Loucy (cell line): ENCODE data around the gene BCL2A1.

Experiments used
- H2AFZ ChIP-seq: fragments of 200-600 bp; sonication (generic); 2 replicates; pipeline ENCODE4 v1.6.0; 2016; ENCODE audit warnings: antibody characterized with exemption, mild to moderate bottlenecking, low read length, moderate library complexity
- H3F3A ChIP-seq: fragments of 200-600 bp; 2 replicates; pipeline ENCODE4 v1.6.0; 2016; ENCODE audit warnings: antibody characterized with exemption, low read depth, mild to moderate bottlenecking
- H3K27me3 ChIP-seq: fragments of 200-600 bp; sonication (generic); 2 replicates; pipeline ENCODE4 v1.6.1; 2014; ENCODE audit warnings: low read length, mild to moderate bottlenecking; ENCODE audit not compliant: insufficient read depth, poor library complexity, severe bottlenecking
- H3K36me3 ChIP-seq: fragments of 200-600 bp; sonication (generic); 2 replicates; pipeline ENCODE4 v1.6.1; 2016; ENCODE audit warnings: low read length; ENCODE audit not compliant: insufficient read depth
- H3K4me1 ChIP-seq: fragments of 200-600 bp; sonication (generic); 2 replicates; pipeline ENCODE4 v1.5.1; 2014; ENCODE audit warnings: low read length, mild to moderate bottlenecking; ENCODE audit not compliant: insufficient read depth, poor library complexity, severe bottlenecking
- H3K4me2 ChIP-seq: fragments of 200-600 bp; sonication (generic); 2 replicates; pipeline ENCODE4 v1.6.0; 2014; ENCODE audit warnings: antibody characterized with exemption, low read length, low read depth, mild to moderate bottlenecking; ENCODE audit not compliant: poor library complexity, severe bottlenecking
- H3K4me3 ChIP-seq: fragments of 200-600 bp; sonication (generic); 2 replicates; pipeline ENCODE4 v1.5.1; 2014; ENCODE audit warnings: low read length, mild to moderate bottlenecking, mixed read lengths; ENCODE audit not compliant: poor library complexity, severe bottlenecking
- H3K79me2 ChIP-seq: fragments of 200-600 bp; sonication (generic); 2 replicates; pipeline ENCODE4 v1.6.1; 2014; ENCODE audit warnings: low read length; ENCODE audit not compliant: insufficient read depth
- H3K9ac ChIP-seq: fragments of 200-600 bp; sonication (generic); 2 replicates; pipeline ENCODE4 v1.6.0; 2014; ENCODE audit warnings: mild to moderate bottlenecking, low read depth, low read length, moderate library complexity; ENCODE audit not compliant: poor library complexity, severe bottlenecking
- H3K9me2 ChIP-seq: fragments of 200-600 bp; sonication (generic); replicated peaks from 2 replicates; pipeline ENCODE4 v1.6.1; 2016; ENCODE audit warnings: low read depth, low read length, mixed read lengths
- H3K9me3 ChIP-seq: fragments of 200-600 bp; sonication (generic); 2 replicates; pipeline ENCODE4 v1.6.1; 2014; ENCODE audit warnings: mild to moderate bottlenecking, antibody characterized with exemption, low read length, low read depth; ENCODE audit not compliant: insufficient read depth
- H4K20me1 ChIP-seq: fragments of 200-600 bp; sonication (generic); 2 replicates; pipeline ENCODE4 v1.6.0; 2014; ENCODE audit warnings: antibody characterized with exemption, low read length, mild to moderate bottlenecking; ENCODE audit not compliant: insufficient read depth, poor library complexity, severe bottlenecking
- EZH2phosphoT487 ChIP-seq: fragments of 200-600 bp; IDR thresholded peaks from 2 replicates; pipeline ENCODE4 v1.6.1; 2018; ENCODE audit warnings: antibody characterized with exemption, mild to moderate bottlenecking, moderate library complexity, borderline replicate concordance
- TF ChIP-seq, protein P1 (sequence below): fragments of 200-600 bp; sonication (generic); conservative IDR thresholded peaks from 2 replicates; pipeline ENCODE4 v1.5.1; 2014; ENCODE audit warnings: mild to moderate bottlenecking, antibody characterized with exemption, low read length

Gene BCL2A1

DNA sequence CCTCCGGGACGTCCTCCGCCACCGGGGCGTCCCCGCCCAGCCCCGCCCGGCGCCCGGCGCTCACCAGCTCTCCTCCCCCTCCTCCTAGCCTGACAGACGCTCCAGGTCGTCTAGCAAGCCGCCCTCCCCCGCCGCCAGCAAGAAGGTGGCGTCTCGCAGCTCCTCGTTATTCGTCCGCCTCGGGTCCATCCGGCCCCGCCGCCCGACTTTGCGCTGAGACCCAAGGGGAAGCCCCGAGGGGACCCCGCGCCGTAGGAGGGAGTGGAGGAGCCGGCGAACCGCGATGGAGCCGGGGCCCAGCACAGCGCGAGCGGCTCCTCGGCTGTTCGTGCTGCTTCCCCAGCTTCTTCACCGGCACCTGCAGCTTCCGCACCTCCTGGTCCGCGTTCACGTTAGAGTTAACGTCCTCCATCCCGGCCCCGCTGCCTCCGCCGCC, 47.9 kb downstream of the BCL2A1 start:
- Histone ChIP-seq H3K27me3 (no peaks in the 10 kb centered on the region), H3F3A (no peaks in the 10 kb centered on the region), H3K36me3 (peaks cover 3% of the 10 kb centered on the region; the same call in 1 of the 2 replicates), H3K9me2 (no peaks in the 10 kb centered on the region), H4K20me1 (peaks cover 15% of the 10 kb centered on the region), H3K9ac (peak overlapping the region; percentile 91), H3K79me2 (peaks cover 53% of the 10 kb centered on the region), H3K4me2 (peak overlapping the region; percentile 97), H3K4me1 (peaks cover 13% of the 10 kb centered on the region), H3K4me3 (peak overlapping the region; percentile 99), H3K9me3 (peaks cover 2% of the 10 kb centered on the region; the same call in 1 of the 2 replicates), H2AFZ (peak overlapping the region; percentile 92)
- no peak for TF ChIP-seq EZH2phosphoT487
- TF ChIP-seq, protein P1, sequence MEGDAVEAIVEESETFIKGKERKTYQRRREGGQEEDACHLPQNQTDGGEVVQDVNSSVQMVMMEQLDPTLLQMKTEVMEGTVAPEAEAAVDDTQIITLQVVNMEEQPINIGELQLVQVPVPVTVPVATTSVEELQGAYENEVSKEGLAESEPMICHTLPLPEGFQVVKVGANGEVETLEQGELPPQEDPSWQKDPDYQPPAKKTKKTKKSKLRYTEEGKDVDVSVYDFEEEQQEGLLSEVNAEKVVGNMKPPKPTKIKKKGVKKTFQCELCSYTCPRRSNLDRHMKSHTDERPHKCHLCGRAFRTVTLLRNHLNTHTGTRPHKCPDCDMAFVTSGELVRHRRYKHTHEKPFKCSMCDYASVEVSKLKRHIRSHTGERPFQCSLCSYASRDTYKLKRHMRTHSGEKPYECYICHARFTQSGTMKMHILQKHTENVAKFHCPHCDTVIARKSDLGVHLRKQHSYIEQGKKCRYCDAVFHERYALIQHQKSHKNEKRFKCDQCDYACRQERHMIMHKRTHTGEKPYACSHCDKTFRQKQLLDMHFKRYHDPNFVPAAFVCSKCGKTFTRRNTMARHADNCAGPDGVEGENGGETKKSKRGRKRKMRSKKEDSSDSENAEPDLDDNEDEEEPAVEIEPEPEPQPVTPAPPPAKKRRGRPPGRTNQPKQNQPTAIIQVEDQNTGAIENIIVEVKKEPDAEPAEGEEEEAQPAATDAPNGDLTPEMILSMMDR: no peak

DNA sequence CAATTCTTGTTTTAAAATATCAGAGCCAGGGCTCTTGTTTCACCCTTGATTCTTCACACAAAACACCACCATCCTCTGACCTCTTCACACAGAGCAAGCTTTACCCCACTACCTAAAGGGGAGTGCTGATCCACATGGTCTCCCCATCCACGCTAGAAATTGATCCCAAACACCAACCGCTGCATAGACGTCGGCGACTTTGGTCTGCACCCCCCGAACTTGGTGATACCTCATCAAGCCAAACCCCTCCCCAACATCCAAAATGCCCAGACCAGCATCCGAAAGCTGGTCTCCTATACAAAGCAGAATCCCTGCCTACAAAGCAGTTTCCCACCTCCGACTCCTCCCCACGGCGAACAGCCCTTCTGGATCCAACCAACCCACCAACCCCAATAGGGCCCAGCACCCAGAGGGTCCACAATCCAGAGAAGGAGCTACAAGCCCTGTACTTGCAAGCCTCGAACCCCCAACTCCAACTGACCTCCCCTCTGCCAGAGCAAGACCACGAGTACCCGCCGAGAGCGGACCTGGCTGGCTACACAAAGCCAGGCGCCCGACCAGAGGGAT, 48.4 kb downstream of the BCL2A1 start:
- peaks cover 2% of the 10 kb centered on the region; the same call in 1 of the 2 replicates for H3K9me3 ChIP-seq

DNA sequence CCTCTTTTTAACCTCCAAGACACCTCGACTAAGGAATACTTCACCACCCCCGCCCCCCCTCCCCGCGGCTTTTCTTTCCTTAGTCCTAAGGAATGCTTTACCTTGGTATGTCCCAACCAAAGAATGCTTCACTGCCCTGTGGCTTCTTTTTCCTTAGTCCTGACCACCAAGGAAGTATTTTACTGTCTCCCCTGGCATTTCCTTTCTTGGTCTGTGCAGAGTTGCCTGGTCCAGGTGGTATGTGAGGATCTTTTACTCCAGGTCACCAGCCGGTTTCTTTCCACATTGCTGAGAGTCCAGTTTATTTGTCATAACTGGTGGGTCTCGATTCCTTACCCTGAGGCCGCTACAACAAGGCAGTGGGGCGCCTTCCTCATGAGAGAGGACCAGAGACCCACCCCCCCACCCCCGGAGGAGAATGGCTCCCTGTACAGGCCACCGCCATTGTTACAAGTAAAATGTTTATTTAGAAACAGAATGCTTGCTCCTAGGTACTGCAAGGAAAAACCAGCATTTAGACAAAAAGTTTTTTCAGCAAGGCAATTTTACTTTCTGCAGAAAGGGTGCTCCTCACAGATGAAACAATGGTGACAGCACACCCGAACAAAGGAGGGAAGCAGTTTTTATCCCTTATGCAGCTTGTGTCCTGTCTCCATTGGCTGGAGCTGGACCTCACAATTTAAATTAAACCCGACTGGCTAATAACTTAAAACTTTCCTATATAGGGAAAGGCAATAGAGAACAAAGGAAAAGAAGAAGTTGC, 51.1 kb downstream of the BCL2A1 start:
- Histone ChIP-seq H2AFZ (no peak overlapping the region), H3K36me3 (peaks cover 3% of the 10 kb centered on the region; the same call in 1 of the 2 replicates), H3K9ac (no peak overlapping the region), H3K4me1 (peaks cover 13% of the 10 kb centered on the region), H4K20me1 (peaks cover 15% of the 10 kb centered on the region), H3K27me3 (no peaks in the 10 kb centered on the region), H3K79me2 (peaks cover 53% of the 10 kb centered on the region), H3K9me2 (no peaks in the 10 kb centered on the region), H3K4me3 (no peak overlapping the region), H3F3A (peaks cover 6% of the 10 kb centered on the region; the same call in 1 of the 2 replicates), H3K4me2 (peak overlapping the region; percentile 97), H3K9me3 (peaks cover 12% of the 10 kb centered on the region; the same call in 1 of the 2 replicates)
- TF ChIP-seq EZH2phosphoT487: no peak
- TF ChIP-seq, protein P1: no peak

More for the DNA sequence above, 48.4 kb downstream of the BCL2A1 start:
- H3K4me2 ChIP-seq: peak overlapping the region; percentile 97
- peak overlapping the region; percentile 92; the same call in 1 of the 2 replicates for H2AFZ ChIP-seq
- peak overlapping the region; percentile 91 for H3K9ac ChIP-seq
- peaks cover 53% of the 10 kb centered on the region for H3K79me2 ChIP-seq
- no peak for TF ChIP-seq EZH2phosphoT487
- TF ChIP-seq, protein P1: no peak
- H3K9me2 ChIP-seq: no peaks in the 10 kb centered on the region
- peaks cover 15% of the 10 kb centered on the region for H4K20me1 ChIP-seq
- H3F3A ChIP-seq: no peaks in the 10 kb centered on the region
- peak overlapping the region; percentile 99 for H3K4me3 ChIP-seq
- H3K27me3 ChIP-seq: no peaks in the 10 kb centered on the region
- H3K36me3 ChIP-seq: peaks cover 3% of the 10 kb centered on the region; the same call in 1 of the 2 replicates
- H3K4me1 ChIP-seq: peaks cover 13% of the 10 kb centered on the region
